NT2/D1 (cell line): Measurements from ENCODE around the gene STK24.

ENCODE experiments used
- SUZ12 ChIP-seq: IDR thresholded peaks from 2 replicates; pipeline ENCODE4 v1.6.1; 2011; ENCODE audit not compliant: insufficient read length, insufficient read depth; ENCODE audit errors: extremely low read depth
- YY1 ChIP-seq: IDR thresholded peaks from 2 replicates; pipeline ENCODE4 v1.6.1; 2011; ENCODE audit not compliant: insufficient read length, insufficient read depth
- ZNF274 ChIP-seq: IDR thresholded peaks from 2 replicates; pipeline ENCODE4 v1.6.1; 2011; ENCODE audit warnings: mild to moderate bottlenecking, low read depth, low read length

DNA sequence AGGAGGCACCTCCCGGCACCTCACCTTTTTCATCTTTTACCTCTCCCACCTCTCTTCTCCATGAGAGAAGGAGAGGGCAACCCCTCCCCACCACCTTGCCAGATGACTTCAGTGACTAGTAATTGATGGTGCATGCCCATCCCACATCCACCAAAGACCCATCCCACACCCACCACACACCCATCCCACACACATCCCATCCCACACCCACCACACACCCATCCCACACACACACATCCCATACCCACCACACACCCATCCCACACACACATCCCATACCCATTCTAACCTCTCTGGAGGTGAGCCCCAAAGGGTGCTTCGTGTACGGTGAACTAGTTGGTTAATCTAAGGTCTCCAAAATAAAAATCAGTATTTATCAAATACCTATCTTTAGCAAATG is 44.7 kb downstream of the STK24 start:
- no peak for TF ChIP-seq ZNF274
- TF ChIP-seq SUZ12, result no peak
- no peak for TF ChIP-seq YY1
